Measurements from ENCODE around the gene SMOC1.

The SMOC1 gene

DNA sequence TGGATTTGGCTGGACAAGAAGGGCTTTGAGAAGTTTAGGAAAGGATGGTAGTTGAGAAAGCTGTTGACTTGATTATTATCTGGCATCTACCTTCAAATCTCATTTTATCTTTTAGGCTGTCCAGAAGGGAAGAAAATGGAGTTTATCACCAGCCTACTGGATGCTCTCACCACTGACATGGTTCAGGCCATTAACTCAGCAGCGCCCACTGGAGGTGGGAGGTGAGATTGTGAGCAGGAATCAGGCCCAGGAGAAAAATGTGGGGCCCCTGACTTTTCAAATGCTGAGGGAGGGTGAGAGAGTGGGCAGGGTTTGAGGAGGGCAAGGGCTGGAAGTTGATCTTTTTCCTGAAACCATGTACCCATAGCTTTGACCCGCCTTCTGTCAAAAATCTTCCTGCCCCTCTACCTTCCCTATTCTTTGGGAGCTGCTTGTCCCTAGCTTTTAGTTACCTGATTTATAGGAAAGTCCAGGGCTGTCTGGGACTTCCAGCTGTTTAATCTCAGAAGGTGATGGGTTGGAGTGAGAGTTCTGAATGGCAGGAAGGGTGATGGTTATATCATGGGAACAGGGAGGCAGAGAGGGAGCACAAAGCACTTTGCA lies 134.2 kb downstream of the SMOC1 start:
- TF ChIP-seq, protein P1, sequence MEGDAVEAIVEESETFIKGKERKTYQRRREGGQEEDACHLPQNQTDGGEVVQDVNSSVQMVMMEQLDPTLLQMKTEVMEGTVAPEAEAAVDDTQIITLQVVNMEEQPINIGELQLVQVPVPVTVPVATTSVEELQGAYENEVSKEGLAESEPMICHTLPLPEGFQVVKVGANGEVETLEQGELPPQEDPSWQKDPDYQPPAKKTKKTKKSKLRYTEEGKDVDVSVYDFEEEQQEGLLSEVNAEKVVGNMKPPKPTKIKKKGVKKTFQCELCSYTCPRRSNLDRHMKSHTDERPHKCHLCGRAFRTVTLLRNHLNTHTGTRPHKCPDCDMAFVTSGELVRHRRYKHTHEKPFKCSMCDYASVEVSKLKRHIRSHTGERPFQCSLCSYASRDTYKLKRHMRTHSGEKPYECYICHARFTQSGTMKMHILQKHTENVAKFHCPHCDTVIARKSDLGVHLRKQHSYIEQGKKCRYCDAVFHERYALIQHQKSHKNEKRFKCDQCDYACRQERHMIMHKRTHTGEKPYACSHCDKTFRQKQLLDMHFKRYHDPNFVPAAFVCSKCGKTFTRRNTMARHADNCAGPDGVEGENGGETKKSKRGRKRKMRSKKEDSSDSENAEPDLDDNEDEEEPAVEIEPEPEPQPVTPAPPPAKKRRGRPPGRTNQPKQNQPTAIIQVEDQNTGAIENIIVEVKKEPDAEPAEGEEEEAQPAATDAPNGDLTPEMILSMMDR (IDR thresholded peaks at IDR 0.05; ENCODE audit: insufficient read depth, missing control alignments): peak; percentile 55
- no peak for FAIRE-seq
- no peak for DNase-seq (ENCODE audit: insufficient read length, low spot score)

DNA sequence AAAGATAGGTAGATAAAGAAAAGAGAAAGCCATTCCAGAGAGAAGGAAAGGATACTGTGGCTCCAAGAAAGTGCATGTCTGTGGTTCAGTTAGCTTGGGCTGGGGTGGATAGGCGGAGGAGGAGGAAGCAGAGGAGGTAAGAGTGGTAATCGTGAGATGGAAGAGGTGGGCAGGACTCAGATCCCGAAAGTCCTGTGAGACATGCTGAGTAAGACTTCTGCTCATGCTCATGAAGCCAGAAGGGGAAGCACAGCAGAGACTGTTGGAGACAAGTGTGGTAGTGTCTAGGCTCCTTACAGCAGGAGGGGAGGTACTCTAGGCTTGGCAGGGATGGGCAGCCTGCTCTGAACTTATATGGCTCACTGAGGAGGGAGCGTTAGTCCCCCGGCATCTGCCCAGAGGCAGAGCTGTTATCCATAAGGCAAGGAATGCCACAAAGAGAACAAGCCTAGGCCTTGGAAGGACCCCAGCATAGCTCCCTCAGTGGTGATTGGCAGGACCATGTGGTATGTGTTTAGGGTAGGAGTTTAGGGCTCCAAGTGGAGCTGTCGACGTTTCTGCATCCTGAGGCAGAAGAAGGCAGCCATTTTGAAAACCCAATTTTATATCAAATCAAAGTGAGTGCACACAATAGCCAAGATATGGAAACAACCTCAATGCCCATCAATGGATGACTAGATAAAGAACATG lies 135.3 kb downstream of the SMOC1 start:
- TF ChIP-seq, protein P1 (IDR thresholded peaks at IDR 0.05; ENCODE audit: insufficient read depth, missing control alignments): no peak
- FAIRE-seq (no peak), DNase-seq (ENCODE audit: insufficient read length, low spot score) (no peak)

DNA sequence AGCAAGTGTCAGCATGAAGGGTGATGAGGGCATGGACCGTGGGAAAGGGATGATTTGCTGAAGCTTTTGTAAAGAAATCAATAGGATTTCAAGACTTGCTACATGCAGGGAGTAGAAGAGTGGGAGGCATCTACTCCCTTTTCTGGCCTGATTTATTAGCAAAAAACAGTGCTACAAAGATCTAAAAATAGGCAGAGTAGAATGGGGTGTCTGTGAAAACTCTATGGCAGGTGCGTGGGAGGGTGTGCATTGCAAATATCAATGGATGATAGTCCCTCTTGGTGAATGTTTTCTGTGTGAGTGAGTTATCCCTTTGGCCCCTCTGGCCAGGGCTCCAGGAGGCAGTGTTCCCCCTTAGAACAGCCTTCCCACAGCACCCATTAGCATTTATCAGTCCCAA lies 139.0 kb downstream of the SMOC1 start:
- no peak for DNase-seq (ENCODE audit: insufficient read length, low spot score)
- FAIRE-seq: no peak
- TF ChIP-seq, protein P1 (IDR thresholded peaks at IDR 0.05; ENCODE audit: insufficient read depth, missing control alignments): no peak

DNA sequence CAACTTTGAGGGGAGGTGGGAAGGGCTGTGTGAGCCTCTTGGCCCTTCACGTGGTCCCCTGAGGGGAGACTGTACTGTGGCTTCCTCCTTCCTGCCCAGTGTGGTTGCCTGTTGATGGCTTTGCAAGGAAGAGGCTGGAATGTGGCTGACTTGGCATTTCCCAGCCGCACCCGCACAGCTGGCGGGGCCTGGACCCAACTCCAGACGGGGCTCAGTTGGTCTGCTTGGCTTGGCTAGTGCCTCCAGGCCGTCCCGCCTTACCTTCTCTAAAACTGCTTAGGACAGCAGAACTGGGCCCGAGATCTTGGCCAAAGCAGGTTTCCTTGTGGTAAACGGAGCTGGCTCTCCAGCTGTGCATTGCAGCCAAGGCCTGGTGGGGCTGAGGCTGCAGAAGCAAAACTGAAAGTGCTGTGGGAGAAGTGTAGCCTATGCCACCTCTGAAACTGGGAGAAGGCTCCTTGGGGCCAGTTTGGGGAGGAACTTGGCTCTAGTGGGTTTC lies 139.5 kb downstream of the SMOC1 start:
- DNase-seq (ENCODE audit: insufficient read length, low spot score) (no peak), FAIRE-seq (no peak)
- TF ChIP-seq, protein P1 (IDR thresholded peaks at IDR 0.05; ENCODE audit: insufficient read depth, missing control alignments): no peak

DNA sequence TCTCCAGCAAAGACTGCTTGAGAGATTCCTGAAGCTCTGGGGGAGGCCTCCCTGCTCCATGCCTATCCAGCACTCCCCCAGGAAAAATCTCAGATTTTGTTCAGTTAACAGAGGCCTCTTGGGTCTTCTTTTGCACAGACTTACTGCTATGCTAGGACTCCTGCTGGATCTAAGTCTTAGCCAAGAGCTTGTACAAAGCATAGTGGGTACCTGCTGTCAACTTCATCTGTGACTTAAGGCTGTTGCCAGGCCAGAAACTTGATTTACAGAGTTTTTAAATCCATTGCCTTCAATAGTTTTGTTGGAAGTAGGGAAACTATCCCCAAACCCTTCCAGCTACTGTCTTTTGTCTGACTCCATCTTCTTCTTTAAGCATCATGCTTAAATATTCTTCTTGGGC lies 140.5 kb downstream of the SMOC1 start:
- DNase-seq (ENCODE audit: insufficient read length, low spot score): no peak
- TF ChIP-seq, protein P1 (IDR thresholded peaks at IDR 0.05; ENCODE audit: insufficient read depth, missing control alignments): no peak
- no peak for FAIRE-seq

DNA sequence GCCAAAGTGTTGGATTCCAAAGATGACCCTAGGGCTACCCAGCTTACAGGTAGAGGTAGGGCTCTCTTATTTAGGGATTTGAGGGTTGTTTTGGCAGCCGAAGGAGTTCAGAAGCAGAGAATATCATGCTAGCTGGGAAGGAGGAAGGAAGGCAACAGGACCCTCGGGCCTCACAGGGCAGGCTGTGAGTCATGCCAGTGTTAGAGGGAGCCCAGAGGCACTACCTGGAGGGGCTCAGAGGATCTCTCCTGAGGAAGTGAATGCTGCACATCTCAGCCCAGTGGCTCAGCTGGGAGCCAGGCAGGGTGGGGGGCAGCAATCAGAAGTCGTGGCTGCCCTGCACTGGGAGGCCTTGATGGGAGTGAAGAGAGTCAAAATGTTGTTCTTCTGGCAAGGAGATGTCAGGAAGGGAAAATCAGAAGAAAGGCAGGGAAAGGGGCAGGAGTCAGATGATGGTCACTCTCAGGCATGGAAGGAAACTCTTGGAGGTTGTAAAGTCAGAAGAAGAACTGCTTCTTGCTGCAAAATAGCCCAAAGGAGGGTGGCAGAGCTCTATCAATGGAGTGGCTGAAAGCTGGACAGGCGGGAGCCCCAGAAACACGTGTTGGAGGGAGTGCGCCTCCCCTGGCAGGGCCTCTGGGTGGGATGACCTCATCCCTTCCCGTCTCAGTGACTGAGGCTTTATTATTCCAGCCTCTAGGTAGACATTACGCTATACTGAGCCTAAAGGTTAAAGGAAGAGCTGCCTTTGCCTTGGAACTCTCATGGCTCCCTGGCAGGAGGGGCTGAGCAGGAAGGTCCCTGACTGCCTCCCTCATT lies 141.3 kb downstream of the SMOC1 start:
- TF ChIP-seq, protein P1 (IDR thresholded peaks at IDR 0.05; ENCODE audit: insufficient read depth, missing control alignments): no peak
- DNase-seq (ENCODE audit: insufficient read length, low spot score) (no peak), FAIRE-seq (no peak)

Measured in D721Med (cell line).